ENCODE measurements around the gene PHGDH. TPM values are rescaled to one million over a fixed set of nuclear protein-coding genes. Genes with fewer than 3 reads are reported as not detected.

PHGDH gene
- total and polyA plus RNA-seq, 2 of the 13 experiments (the other 11 are each of a cell fraction or from before 2014, with no cell fraction given) = 95.8 to 133 TPM

GRCh38 chr1:119774746-119775490, 63.2 kb downstream of the PHGDH start (continued):
- TF ChIP-seq ZNF646 (CRISPR knock-in tag; IDR thresholded peaks at IDR 0.05) = no peak

- 71% methylated on average over 6 of the region's 6 CpGs for WGBS (ENCODE audit: low lambda C conversion rate)
- no TSS peak for BruUV-seq (replicated peaks)
- DNase-seq (ENCODE audit: low spot score) = no peak
- Histone ChIP-seq H3K27ac (ENCODE audit: extremely low read length, insufficient read depth, low read length) (no peak overlapping the region), H4K20me1 (ENCODE audit: insufficient read depth, low read length) (no peaks in the 10 kb centered on the region), H3K9me3 (ENCODE audit: low read length) (no peaks in the 10 kb centered on the region), H3K79me2 (ENCODE audit: insufficient read depth, low read length) (no peaks in the 10 kb centered on the region), H3K4me3 (replicated peaks in 1 of 3; ENCODE audit: insufficient read depth in 1 of 3, low read depth in 2 of 3, low read length in 3 of 3) (no peak overlapping the region), H3K4me1 (ENCODE audit: insufficient read depth, low read length) (peaks cover 88% of the 10 kb centered on the region), H3K36me3 (replicated peaks in 1 of 2; ENCODE audit: control insufficient read depth in 1 of 2, insufficient read depth in 2 of 2, low read length in 2 of 2) (no peaks in the 10 kb centered on the region), H3K27me3 (ENCODE audit: control insufficient read depth in 1 of 2, insufficient read depth in 2 of 2, low read length in 2 of 2) (no peaks in the 10 kb centered on the region), H3K4me2 (ENCODE audit: low read depth, low read length) (no peak overlapping the region), H2AFZ (ENCODE audit: low read length) (no peak overlapping the region), H3K9ac (ENCODE audit: insufficient read depth, low read depth, low read length) (no peak overlapping the region)
- FAIRE-seq = no peak
- POLR2A ChIA-PET = interaction anchor here (5.8 kb wide), 1 partner anchor 11 kb away, joined by 71 read pairs; the partner anchor contains the start of gene HMGCS2
- TF ChIP-seq ZC3H13 (CRISPR knock-in tag; IDR thresholded peaks at IDR 0.05) = no peak
- no peak for TF ChIP-seq ZNF775 (CRISPR knock-in tag; IDR thresholded peaks at IDR 0.05; ENCODE audit: borderline replicate concordance)
- CTCF ChIA-PET (ENCODE audit: low intra/inter-chr PET ratio, low total read pairs) = no interaction called here
- ATAC-seq = no peak
- in situ Hi-C loops (cut with HindIII; ENCODE audit: extremely low pct_ligation_motif_present, low pct_unique_long_range_greater_than_20kb) = no loop called here
- intact Hi-C loops (cut with micrococcal nuclease; ENCODE audit: unreplicated experiment) = no loop called here
Observed at GRCh38 chr1:119778359-119778758, 66.6 kb downstream of the PHGDH start.

Data from HepG2 (cell line).